ENCODE measurements around the gene KBTBD2. TPM values are rescaled to one million over a fixed set of nuclear protein-coding genes. Genes with fewer than 3 reads are reported as not detected.
"Not testable (repeated sequence)": the region's sequence is repeated elsewhere in the genome, so short reads cannot be mapped to it uniquely, and the experiment has no call there.

The KBTBD2 gene
- total and polyA plus RNA-seq, 4 donors, result 15.0 to 80.5 (median 25.6) TPM

- H3K27ac ChIP-seq (ENCODE audit: low read depth in 1 of 2, low read length in 1 of 2), result no peak overlapping the region
- H3K4me1 ChIP-seq (ENCODE audit: control insufficient read depth in 5 of 5, insufficient read depth in 5 of 5, low read length in 5 of 5), result peaks cover 0 to 14% (median 2%) of the 10 kb centered on the region in 5 donors
- 98 to 99% methylated on average over 7 of the region's 7 CpGs for WGBS, 2 donors
- H3K9me3 ChIP-seq (ENCODE audit: control insufficient read depth in 4 of 4, insufficient read depth in 3 of 4, low read length in 3 of 4), result peaks cover 0 to 5% (median under 1%) of the 10 kb centered on the region in 4 donors
- ATAC-seq (ENCODE audit: insufficient read depth, low FRiP score) (no peak), DNase-seq (no peak)
- H3K4me3 ChIP-seq, result no peak overlapping the region
- no peak overlapping the region for H3K9ac ChIP-seq (ENCODE audit: insufficient read depth in 1 of 2, low read length in 2 of 2)
- peaks cover 23 to 48% (median 34%) of the 10 kb centered on the region in 4 donors for H3K36me3 ChIP-seq (ENCODE audit: control insufficient read depth in 4 of 4, insufficient read depth in 4 of 4, low read length in 4 of 4)
- no peaks in the 10 kb centered on the region for H3K27me3 ChIP-seq (ENCODE audit: control insufficient read depth in 3 of 3, insufficient read depth in 3 of 3, low read length in 2 of 3)
- TF ChIP-seq CTCF (IDR thresholded peaks at IDR 0.05; ENCODE audit: control extremely low read depth, extremely low read depth), result no peak
These were observed 21.8 kb downstream of the KBTBD2 start for GRCh38 chr7:32869716-32870115.

GRCh38 chr7:32868116-32868515 is 23.4 kb downstream of the KBTBD2 start:
- Histone ChIP-seq H3K36me3 (ENCODE audit: control insufficient read depth in 4 of 4, insufficient read depth in 4 of 4, low read length in 4 of 4) (peaks cover 16 to 40% (median 30%) of the 10 kb centered on the region in 4 donors), H3K4me3 (no peak overlapping the region), H3K27ac (ENCODE audit: low read depth in 1 of 2, low read length in 1 of 2) (no peak overlapping the region), H3K27me3 (ENCODE audit: control insufficient read depth in 3 of 3, insufficient read depth in 3 of 3, low read length in 2 of 3) (no peaks in the 10 kb centered on the region), H3K4me1 (ENCODE audit: control insufficient read depth in 5 of 5, insufficient read depth in 5 of 5, low read length in 5 of 5) (peaks cover 0 to 14% (median 2%) of the 10 kb centered on the region in 5 donors), H3K9me3 (ENCODE audit: control insufficient read depth in 4 of 4, insufficient read depth in 3 of 4, low read length in 3 of 4) (peaks cover 0 to 5% (median under 1%) of the 10 kb centered on the region in 4 donors), H3K9ac (ENCODE audit: insufficient read depth in 1 of 2, low read length in 2 of 2) (no peak overlapping the region)
- WGBS, 2 donors, result 85 to 96% methylated on average over 4 of the region's 4 CpGs
- TF ChIP-seq CTCF (IDR thresholded peaks at IDR 0.05; ENCODE audit: control extremely low read depth, extremely low read depth), result no peak
- ATAC-seq (ENCODE audit: insufficient read depth, low FRiP score) (no peak), DNase-seq (no peak)

- ATAC-seq (ENCODE audit: insufficient read depth, low FRiP score), result no peak
- no peak for TF ChIP-seq CTCF (IDR thresholded peaks at IDR 0.05; ENCODE audit: control extremely low read depth, extremely low read depth)
These were observed 26.0 kb downstream of the KBTBD2 start for GRCh38 chr7:32865448-32866030.

GRCh38 chr7:32863872-32864271 is 27.7 kb downstream of the KBTBD2 start:
- H3K27ac ChIP-seq (ENCODE audit: low read depth in 1 of 2, low read length in 1 of 2); H3K4me3 ChIP-seq; H3K4me1 ChIP-seq (ENCODE audit: control insufficient read depth in 5 of 5, insufficient read depth in 5 of 5, low read length in 5 of 5); DNase-seq; H3K27me3 ChIP-seq (ENCODE audit: control insufficient read depth in 3 of 3, insufficient read depth in 3 of 3, low read length in 2 of 3); H3K9ac ChIP-seq (ENCODE audit: insufficient read depth in 1 of 2, low read length in 2 of 2); H3K36me3 ChIP-seq (ENCODE audit: control insufficient read depth in 4 of 4, insufficient read depth in 4 of 4, low read length in 4 of 4); H3K9me3 ChIP-seq (ENCODE audit: control insufficient read depth in 4 of 4, insufficient read depth in 3 of 4, low read length in 3 of 4); ATAC-seq (ENCODE audit: insufficient read depth, low FRiP score): not testable (repeated sequence)
- WGBS, 2 donors, result 97 to 100% methylated on average over 1 of the region's 1 CpG

More at GRCh38 chr7:32865448-32866030, 26.0 kb downstream of the KBTBD2 start:
- Histone ChIP-seq H3K36me3 (ENCODE audit: control insufficient read depth in 4 of 4, insufficient read depth in 4 of 4, low read length in 4 of 4) (peaks cover 11 to 23% (median 18%) of the 10 kb centered on the region in 4 donors), H3K9ac (ENCODE audit: insufficient read depth in 1 of 2, low read length in 2 of 2) (no peak overlapping the region), H3K27ac (ENCODE audit: low read depth in 1 of 2, low read length in 1 of 2) (no peak overlapping the region), H3K27me3 (ENCODE audit: control insufficient read depth in 3 of 3, insufficient read depth in 3 of 3, low read length in 2 of 3) (no peaks in the 10 kb centered on the region), H3K4me1 (ENCODE audit: control insufficient read depth in 5 of 5, insufficient read depth in 5 of 5, low read length in 5 of 5) (peaks cover 0 to 7% (median 0%) of the 10 kb centered on the region in 5 donors), H3K9me3 (ENCODE audit: control insufficient read depth in 4 of 4, insufficient read depth in 3 of 4, low read length in 3 of 4) (peaks cover 0 to 5% (median under 1%) of the 10 kb centered on the region in 4 donors), H3K4me3 (no peak overlapping the region)
- DNase-seq, result no peak
